Mucosa of gallbladder (tissue), 1 donor: ENCODE results near the gene SH3PXD2A. TPM values are rescaled to one million over a fixed set of nuclear protein-coding genes. Genes with fewer than 3 reads are reported as not detected.
"Not testable (repeated sequence)": the region's sequence is repeated elsewhere in the genome, so short reads cannot be mapped to it uniquely, and the experiment has no call there.

Experiments
- DNase-seq: peaks from one replicate; pipeline ENCODE4 v3.0.0-alpha.2; 2020; ENCODE audit warnings: low spot score
- total RNA-seq: library from RNA; stranded (reverse); gene quantifications from one replicate; pipeline ENCODE4 v1.2.1, GENCODE V29; 2021
- donor health status: DM: no; HTN: no; CAD: no.

The SH3PXD2A gene
- total RNA-seq, 1 donor from 2014 or later: 62.3 TPM

DNA sequence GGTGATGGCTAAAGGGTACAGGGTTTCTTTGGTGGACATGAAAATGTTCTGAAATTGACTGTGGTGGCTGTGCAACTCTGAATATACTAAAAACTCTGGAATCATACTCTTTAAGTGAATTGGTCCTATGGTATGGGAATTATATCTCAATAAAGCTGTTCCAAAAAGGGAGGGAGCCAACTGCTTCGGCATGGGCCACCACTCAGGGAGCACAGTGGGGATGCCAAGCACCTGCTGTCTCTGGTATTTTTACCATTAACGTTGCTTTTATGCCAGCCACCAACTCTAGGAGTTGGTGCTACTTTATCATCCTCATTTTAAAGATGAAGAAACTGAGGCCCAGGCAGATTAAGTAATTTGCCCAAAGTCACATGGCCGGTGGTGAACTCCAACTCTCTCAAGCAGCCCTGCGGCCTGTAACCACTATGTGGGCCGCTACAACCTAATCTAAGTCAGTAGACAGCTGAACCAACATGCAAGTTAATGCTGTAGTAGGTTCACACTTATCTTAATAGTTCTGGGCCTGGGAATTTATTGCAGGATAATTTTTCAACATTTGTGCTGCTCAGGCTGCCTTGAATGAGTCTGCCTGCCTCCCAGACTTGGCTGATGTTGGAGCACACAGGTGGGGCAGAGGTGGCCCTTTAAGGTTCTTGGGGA lies 20.8 kb downstream of the SH3PXD2A start:
- DNase-seq: no peak

DNA sequence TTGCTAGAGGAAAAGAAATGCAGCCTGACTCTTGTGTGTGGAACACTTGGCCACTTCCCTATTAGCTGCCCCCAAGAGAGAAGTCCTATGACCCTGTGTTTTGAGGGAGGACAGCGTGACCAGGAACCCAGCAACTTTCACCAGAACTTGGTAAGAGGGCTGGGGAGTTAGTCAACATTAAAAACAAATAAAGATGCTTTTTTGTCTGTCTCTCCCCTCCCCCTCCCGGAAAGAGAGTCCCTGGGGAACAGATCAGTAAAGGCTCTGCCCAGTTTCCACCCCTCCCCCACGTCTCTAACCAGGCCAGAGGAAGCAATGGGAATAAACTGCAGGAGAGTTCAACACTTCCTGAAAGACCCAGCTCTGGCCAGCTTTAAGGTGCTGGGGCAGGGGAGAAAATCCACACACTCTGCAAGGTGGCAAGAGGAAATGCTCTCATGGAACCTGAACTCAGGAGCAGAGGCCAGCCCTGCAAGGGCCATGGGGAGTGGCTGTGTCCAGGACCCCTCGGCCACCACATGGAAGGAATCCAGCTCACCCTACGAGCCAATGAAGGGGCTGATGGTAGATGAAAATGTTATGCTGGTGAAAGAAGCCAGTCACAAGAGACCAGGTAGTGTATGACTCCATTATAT lies 21.5 kb downstream of the SH3PXD2A start:
- DNase-seq: peak; percentile 80

DNA sequence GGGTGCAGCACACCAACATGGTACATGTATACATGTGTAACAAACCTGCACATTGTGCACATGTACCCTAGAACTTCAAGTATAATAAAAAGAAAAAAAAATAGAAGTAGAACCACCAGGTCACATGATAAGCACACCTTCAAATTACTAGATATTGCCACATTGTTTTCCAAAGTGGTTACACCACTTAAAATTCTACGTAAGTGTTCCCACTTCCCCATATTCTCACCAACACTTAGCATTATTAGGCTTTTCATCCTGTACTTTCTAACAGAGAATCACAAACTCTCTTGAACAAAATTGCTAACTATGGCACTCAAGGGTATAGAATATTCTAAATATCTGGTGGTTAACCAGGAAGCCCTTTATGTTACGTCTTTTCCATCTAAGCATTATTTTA lies 22.6 kb downstream of the SH3PXD2A start:
- no peak for DNase-seq

DNA sequence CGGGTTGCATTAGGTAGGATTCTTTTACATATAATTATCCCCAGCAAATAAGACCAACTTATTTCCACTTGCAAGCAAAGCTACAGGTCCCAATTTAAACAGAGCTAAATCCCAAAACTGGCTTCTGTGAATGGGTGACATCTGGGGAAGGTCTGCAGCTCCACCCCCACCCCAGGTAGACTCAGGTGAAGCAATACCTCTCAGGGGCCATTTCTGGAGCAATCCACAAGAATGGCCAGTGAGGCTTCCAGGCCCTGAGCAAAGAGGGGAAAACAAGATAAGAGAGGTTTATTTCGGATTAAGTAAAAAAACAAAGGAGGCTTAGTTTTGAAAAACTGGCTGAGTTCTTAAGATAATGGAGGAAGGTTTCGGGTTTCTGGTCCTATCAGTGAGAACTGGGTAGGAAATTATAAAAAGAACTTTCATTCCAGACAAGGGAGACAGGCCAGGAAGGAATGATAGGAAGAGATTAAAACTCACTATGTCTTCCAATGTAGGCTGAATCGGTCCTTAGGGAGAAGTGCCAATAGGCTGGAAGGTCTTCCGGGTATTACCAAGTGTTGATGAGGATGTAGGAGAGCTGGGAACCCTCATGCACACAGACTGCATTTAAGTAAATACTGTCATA lies 25.4 kb downstream of the SH3PXD2A start:
- DNase-seq: no peak

DNA sequence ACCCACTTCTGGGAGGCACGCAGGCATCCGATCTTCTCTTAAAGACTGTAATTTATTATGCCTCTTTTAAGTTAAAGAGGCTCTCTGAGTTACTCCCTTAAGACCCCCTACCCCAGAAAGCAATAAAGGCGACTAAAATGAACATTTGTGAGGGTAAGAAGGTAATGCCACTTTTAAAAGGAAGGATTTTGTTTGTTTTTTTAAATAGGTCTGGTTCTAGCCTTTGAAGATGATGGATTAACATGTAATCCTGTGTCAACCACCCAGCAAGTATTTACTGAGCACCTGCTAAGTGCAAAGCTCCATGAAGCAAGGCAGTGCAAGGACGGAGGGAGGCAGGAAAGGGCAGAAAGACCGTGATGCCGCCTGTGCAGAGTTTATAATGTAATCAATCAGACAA lies 26.1 kb downstream of the SH3PXD2A start:
- DNase-seq: no peak

DNA sequence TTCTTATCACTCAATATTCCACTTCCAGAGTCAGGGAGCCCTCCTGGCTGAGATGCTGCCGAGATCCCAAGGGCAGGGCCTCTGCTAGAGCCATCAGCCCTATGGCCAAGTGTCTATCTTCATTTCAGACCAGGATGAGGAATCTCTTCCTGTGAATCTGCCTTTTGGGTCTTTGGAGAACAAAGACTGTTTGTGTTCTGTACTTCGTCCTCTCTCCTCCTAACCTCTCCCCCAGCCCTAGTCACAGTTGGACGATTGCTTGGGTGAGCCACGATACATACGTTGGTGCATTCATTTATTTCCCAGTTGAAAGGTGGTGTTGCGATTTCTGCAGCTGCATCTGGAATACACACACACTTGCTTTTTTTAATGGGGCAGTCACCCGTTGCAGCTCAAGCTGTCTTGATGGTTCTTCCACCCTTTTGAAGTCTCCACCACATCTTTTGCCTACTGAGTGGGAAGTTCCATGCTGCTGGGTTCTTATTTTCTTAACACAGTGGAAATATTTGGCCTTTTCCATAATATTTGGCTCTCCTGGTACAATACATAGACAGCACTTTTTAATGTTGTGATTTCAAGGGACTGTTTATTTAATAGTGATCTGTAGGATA lies 26.7 kb downstream of the SH3PXD2A start:
- DNase-seq: no peak

DNA sequence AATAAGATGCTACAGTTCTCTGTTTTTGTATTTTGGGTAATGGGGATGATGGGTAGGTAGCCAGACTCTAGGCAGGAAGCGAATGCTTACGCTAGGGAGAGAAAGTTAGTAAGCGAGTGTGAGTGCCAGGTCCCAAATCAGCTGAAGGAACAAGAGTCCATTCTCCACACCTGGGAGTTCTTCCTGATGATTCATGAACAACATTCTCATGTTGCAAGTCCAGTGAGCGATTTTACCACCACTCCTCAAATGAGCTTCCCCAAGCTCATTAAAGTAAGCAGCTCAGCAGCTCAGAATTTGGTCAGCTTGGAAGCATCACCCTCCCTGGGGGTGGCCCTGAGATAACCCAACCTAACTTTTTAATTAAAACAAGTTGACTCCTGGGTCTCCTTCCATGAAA lies 27.3 kb downstream of the SH3PXD2A start:
- no peak for DNase-seq

DNA sequence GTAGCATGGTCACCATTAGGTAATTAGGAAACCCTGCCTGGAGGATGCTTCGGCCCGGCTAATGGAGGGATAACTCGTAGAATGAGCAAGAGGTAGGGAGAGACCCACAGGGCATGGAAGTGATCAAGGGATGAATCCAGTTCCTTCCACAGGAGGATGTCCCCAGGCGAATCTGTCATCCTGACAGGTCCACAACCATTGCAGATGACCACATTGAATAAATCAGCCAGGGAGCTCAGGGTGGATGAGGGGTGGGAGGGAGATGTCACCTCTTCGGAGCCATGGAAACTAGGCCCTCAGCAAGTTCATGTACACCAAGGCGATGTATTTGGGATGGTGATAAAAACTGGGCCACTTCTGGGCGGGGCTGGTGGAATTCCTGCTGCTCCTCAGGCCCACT lies 28.5 kb downstream of the SH3PXD2A start:
- DNase-seq: no peak

DNA sequence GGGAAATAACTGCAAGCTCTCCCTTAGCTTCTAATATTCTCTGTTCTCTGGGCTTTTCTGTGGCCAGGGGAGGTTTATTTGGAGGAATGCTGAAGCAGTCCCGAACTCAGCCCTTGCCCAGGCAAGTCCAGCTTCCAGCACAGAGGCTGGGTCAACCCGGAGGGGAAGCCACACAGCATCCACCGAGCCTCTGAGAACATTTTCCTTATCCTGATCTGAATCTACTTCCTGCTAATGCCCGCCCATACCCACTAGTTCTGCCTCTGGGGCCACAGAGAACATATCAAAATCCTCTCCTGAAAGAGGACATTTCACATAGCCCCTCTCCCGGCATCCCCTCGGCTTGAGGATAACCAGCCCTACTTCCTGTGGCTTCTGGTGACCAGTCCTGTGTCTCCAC lies 31.1 kb downstream of the SH3PXD2A start:
- no peak for DNase-seq

DNA sequence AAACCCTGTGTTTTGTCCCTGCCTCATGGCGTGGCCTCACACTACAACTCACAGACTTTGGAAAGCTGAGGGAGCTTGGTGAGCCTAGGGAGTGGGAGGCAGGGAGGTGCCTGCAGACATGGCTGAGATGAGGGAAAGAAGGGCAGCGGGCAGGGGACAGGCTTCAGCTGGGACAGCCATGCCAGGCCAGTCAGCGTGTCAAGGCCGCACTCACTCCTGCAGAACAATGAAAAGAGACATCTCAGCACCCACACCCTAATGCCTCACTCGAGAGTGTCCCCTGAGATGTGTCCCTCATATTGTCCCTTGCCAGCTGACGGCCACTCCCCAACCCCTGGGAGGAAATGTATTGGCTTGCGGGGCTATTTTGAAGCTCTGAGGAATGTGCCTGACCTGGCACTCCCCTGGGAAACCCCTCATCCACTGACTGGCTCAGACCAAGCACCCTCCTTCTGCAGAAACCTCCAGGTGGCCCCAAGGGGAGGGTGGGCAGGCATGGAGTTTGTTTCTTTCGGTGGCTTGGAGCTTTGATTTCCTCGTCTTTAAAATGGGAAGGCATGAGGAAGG lies 31.6 kb downstream of the SH3PXD2A start:
- DNase-seq: no peak

DNA sequence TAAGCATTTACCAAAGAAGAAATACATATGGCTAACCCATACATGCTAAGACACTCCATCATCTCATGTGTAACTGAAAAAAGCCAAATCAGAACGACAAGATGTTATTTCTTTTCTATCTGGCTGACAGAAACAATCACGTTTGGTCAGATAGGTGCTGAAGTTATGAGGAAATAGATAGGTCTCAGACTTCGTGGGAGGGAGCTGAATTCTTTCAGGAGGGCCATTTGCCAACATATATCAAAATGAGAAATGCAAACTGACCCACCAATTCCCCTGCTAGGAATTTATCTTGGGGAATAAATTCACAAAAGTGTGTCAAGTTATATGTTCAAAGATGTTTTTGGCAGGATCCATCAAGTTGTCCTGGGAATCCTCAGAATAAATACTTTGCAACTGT lies 32.6 kb downstream of the SH3PXD2A start:
- DNase-seq: no peak

DNA sequence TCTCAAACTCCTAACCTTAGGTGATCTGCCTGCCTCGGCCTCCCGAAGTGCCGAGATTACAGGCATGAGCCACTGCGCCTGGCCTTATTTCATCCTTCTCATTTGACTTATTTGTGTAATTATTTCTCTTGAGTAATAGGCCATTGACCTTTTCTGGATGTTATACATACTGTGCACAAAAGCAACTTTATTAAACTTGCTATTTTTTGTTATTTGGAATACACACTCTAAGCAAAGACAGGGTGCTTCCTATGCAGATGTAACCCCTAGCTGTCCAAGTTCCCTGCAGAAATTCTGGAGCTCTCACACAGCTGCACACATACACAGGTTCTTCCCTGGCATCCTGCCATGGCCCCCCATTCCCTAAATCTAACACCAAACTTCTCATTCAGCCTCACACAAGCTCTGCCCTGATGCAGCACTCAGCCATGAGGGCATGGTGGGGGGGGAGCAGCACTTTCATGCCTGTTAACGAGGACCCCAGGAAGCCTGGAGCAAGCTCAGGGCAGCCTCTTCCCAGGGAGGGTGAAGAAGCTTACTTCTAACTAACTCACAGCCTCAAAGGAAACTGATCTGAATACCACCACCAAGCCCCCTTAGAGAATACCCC lies 33.2 kb downstream of the SH3PXD2A start:
- no peak for DNase-seq

DNA sequence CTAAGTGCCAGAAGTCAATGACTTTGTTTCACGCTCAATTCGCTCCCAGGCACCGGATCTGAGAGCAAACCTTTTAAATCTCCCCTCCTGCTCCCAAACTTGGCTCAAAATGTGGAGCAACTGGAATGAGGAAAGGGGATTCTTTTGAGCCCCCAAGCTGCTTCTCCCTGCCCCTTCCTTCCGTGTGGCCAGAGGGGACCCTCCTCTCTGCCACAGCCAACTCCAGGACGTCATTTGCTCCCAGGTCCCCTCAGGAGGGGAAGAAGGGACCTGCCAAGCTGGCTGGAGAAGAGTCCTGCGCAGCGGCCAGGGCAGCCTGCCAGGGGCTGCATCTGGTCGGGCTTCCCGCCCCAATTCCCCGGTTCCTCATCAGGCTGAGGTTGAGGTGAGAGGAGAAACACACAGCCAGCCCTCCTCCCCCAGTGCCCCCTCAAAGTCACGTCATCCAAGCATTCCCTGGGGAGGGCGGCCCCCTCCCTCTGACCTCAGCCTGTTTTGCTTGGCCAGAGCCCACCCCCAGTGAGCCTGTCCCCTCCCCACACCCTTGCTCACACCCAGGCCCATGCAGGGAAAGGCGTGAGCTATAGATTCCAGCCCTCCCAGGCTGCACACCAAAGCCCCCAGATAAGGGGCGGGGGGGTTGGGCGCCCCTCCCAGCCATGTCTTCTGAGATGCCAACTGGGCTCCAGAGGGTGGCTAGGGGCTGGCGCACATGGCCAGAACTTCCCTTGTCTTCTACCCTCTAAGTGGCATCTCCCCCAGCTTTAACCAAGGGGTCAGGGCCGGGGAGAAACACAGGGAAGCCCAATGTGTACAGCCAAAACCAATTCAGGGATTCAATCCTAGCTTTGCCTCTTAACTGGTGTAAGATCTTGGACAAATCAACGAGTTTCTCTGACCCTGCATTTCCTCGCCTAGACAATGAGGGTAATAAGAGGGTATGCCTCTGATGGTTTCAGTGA lies 35.0 kb downstream of the SH3PXD2A start:
- peak; percentile 51 for DNase-seq

DNA sequence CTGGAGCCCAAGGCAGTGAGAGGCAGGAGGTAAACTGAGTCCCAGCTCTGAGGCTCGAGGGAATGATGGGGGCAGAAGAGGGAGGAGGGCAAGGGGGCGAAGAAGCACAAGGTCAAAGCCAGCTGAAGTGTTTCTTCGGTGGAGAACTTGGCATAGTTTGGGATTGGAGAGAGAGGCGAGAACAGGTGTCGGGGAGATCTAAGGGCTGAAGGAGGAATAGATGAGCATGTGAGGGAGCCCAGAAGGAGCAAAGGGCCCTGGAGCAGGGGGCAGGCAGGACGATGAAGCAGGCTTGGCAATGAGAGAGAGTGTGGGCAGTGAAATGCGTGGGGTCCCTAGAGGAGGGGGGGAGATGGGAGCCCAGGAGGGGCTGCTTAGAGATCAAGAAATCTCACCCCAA lies 35.9 kb downstream of the SH3PXD2A start:
- no peak for DNase-seq

DNA sequence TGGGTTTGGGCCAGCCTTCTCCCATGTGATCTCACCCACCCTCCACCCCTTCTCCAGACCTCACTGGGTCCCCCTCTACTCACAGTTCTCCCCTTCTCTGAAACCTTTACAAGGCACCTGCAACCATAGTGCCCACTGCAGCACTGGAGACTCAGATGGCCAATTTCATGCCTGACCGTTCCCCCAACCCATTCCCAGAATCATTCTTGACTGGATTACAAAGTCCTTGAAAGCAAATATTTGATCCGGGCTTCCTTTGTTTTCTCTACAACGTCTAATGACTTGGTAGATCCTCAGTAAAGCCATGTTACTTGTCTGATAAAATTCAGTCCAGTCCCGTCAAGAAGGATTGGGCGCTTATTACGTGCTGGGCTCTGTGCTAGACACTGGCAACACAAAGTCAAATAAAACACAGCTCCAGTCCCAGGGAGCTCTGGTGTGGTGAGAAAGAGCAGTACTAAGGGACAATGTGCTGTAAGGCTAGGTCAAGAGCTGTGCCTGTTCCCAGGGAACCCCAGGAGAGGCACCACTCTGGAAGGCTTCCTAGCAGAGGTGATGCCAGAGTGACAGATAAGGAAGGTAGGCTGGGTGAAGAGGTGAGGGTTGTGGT lies 36.5 kb downstream of the SH3PXD2A start:
- no peak for DNase-seq

DNA sequence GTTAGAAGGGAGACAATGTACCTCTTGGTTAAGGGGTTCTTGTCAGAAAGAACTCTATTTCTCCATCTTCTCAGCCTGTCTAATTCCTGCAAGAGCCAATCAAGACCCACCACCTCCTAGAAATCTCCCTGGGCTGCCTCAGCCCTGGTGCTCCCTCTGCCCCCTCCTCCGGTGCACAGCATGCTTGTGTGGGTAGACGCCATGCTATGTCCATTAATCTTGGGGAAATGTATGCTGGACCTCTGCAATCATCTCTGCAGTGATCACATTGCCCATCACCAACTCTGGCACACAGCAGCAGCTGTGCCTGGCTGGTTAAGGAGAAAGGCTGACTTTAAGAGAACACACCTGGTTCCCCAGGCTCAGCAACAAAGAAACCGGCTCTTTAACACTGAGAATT lies 37.3 kb downstream of the SH3PXD2A start:
- no peak for DNase-seq

DNA sequence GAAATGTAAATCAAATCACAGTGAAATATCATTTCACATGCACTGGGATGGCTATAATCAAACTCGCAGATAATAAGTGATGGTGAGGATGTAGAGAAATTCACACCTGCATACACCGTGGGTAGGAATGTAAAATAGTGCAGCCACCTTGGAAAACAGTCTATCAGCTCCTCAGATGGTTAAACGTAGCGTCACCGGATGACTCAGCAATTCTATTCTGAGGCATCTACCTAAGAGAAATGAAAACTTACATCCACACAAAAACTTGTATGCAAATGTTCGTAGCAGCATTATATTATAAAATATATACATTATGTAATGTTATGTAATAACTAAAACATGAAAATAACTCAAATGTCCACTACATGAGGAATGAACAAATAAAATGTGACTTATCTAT lies 38.9 kb downstream of the SH3PXD2A start:
- no peak for DNase-seq

DNA sequence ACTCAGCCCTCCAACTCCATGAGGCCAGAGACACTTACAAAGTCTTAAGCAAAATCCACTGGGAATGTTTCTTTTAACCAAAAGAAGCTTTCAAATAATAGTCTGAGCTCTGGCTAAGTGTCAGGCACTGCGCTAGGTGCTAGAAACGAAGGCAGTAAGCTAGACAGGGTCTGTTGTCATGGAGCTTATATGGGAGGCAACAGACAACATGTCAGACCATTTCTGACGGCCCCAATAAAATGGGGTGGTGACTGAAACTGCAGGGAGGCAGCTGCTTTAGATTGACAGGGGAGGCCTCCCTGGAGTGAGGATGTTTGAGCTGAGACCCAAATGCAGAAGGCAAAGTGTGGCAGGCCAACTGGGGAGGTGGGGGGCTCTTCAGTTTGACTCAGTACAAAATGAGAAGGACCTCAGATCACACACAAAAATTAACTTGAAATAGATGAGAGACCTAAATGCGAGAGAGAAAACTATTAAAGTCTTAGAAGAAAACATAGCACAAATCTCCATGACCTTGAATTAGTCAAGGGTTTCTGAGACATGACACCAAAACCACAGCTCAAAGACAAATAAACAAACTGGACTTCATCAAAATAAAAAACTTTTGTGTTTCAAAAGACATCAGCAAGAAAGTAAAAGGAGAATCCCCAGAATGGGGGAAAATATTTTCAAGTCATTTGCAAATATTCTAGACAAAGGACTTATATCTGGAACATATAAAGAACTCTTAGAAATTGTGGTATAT lies 40.6 kb downstream of the SH3PXD2A start:
- DNase-seq: no peak

DNA sequence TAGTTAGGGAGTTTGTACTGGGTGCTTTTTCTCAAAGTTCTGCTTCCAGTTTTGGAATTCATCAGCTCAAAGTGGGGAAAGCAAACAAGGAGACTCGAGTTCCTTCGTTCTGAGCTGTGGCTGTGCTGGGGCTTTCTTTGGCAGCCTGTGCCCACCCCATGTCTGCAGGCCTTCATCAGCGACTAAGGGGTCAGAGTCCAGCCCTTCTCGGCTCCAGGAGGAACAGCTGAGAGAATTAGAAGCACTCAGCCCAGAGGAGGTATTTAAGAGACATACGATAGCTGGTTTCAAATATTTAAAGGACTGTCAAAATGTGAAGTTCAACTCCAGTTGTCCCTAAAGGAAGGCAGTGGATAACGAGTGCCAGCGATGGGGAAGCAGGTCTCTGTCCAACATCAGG lies 41.3 kb downstream of the SH3PXD2A start:
- DNase-seq: no peak

DNA sequence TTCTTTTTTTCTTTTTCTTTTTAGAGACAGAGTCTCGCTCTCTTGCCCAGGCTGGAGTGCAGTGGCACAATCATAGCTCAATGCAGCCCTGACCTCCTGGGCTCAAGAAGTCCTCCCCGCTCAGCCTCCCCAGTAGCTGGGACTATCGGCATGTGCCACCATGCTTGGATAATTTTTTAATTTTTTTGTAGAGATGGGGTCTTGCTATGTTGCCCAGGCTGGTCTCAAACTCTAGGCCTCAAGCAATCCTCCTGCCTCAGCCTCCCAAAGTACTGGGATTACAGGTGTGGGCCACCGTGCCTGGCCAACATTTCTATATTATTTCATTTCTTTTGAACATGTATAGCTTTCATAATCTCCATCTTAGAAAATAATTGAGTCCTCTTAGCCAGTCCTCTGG lies 42.1 kb downstream of the SH3PXD2A start:
- DNase-seq: not testable (repeated sequence)
